ENCODE measurements around the gene FAM177B.
A peak's percentile ranks its signal among the peaks of the same experiment; 100 is the strongest.
"Not testable (repeated sequence)": the region's sequence is repeated elsewhere in the genome, so short reads cannot be mapped to it uniquely, and the experiment has no call there.

FAM177B gene

DNA sequence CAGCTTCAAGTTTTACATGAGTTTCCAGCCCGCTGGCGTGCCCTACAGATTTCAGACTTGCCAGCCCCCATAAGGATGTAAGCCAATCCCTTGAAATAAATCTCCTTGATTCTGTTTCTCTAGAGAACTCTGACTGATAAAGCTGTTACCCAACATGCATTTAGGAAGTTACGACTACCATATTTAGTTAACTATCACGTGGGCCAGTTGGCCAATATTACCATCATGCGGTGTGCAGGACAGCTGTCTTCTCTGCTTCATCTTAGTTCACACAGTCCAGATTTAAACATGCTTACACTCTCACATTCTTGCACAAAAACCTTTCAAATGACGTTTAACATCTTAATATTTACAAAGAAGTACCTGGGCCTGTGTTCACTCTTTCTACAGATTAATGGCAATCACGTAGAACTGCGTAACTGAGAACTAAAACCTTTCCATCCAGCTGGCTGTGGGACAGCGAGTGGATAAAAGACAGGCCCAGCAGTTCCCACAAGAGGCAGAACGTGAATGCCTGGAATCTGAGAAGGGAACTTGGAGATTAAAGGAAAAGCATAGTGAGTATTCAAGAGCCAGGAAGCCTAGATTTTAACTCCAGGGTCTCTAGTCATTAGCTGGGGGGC, 20.8 kb downstream of the FAM177B start:
- H3K4me1 Mint-ChIP-seq, result peaks cover 11 to 36% of the 10 kb centered on the region in 2 donors
- H3K27me3 Mint-ChIP-seq, result no peaks in the 10 kb centered on the region
- H3K9me3 Mint-ChIP-seq, result peaks cover 0 to 1% of the 10 kb centered on the region in 2 donors
- no peak overlapping the region for H3K27ac Mint-ChIP-seq
- no peak overlapping the region for H3K4me3 Mint-ChIP-seq
- peaks cover 0 to 5% of the 10 kb centered on the region in 2 donors for H3K36me3 Mint-ChIP-seq
- ATAC-seq (replicated peaks) (no peak), DNase-seq (no peak)

GRCh38 chr1:222759451-222760035, 22.5 kb downstream of the FAM177B start:
- Mint-ChIP-seq H3K27me3 (no peaks in the 10 kb centered on the region), H3K27ac (no peak overlapping the region), H3K36me3 (peaks cover 5 to 10% of the 10 kb centered on the region in 2 donors), H3K9me3 (peaks cover 0 to 5% of the 10 kb centered on the region in 2 donors), H3K4me3 (no peak overlapping the region), H3K4me1 (peaks cover 6 to 27% of the 10 kb centered on the region in 2 donors)
- ATAC-seq (replicated peaks) (no peak), DNase-seq (no peak)

DNA sequence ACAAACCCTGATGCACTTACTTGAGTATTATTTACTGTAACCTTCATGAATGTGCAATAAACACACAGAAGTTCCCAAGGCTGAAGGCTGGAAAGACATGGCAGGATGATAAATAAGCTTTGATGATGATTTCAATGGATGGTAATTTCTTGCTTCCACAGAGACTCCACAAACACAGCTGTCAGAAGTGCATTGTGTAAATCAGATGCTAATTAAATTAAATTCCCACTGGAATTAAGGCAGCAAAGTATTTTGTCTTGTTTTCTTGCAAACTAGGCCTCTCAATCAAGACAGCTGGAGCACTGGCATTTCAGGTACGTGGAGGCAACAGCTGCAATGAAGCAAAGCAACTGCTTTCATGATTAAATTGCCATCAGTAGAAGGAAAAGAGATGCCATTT, 24.1 kb downstream of the FAM177B start:
- DNase-seq (no peak), ATAC-seq (replicated peaks) (no peak)
- H3K27me3 Mint-ChIP-seq, result no peaks in the 10 kb centered on the region
- H3K9me3 Mint-ChIP-seq, result peaks cover 0 to 9% of the 10 kb centered on the region in 2 donors
- no peak overlapping the region for H3K27ac Mint-ChIP-seq
- H3K36me3 Mint-ChIP-seq, result peaks cover 7 to 14% of the 10 kb centered on the region in 2 donors
- peaks cover 4 to 12% of the 10 kb centered on the region in 2 donors for H3K4me1 Mint-ChIP-seq
- H3K4me3 Mint-ChIP-seq, result no peak overlapping the region

DNA sequence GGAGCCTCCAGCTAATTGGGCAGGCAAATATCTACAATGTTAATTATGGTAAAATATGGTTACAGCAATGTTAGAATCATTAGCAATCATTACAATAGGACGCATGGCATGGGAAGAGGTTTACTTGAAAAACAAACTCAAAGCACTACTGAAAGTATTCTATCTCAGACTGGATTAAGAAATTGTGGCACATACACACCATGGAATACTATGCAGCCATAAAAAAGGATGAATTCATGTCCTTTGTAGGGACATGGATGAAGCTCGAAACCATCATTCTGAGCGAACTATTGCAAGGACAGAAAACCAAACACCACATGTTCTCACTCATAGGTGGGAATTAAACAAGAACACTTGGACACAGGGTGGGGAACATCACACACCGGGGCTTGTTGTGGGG, 25.2 kb downstream of the FAM177B start:
- H3K27ac Mint-ChIP-seq; H3K9me3 Mint-ChIP-seq; H3K27me3 Mint-ChIP-seq; DNase-seq; ATAC-seq (replicated peaks); H3K4me3 Mint-ChIP-seq: not testable (repeated sequence)
- H3K36me3 Mint-ChIP-seq, result peaks cover 7 to 14% of the 10 kb centered on the region in 2 donors
- peaks cover 7 to 13% of the 10 kb centered on the region in 2 donors for H3K4me1 Mint-ChIP-seq

GRCh38 chr1:222767152-222767571, 30.2 kb downstream of the FAM177B start:
- Mint-ChIP-seq H3K4me1 (peaks cover 20 to 38% of the 10 kb centered on the region in 2 donors), H3K9me3 (peaks cover 0 to 18% of the 10 kb centered on the region in 2 donors), H3K27me3 (no peaks in the 10 kb centered on the region), H3K36me3 (peaks cover 12 to 20% of the 10 kb centered on the region in 2 donors), H3K4me3 (no peak overlapping the region), H3K27ac (peak overlapping the region; percentile 31)
- no peak for DNase-seq
- ATAC-seq (replicated peaks), result peak; percentile 78 to 80

DNA sequence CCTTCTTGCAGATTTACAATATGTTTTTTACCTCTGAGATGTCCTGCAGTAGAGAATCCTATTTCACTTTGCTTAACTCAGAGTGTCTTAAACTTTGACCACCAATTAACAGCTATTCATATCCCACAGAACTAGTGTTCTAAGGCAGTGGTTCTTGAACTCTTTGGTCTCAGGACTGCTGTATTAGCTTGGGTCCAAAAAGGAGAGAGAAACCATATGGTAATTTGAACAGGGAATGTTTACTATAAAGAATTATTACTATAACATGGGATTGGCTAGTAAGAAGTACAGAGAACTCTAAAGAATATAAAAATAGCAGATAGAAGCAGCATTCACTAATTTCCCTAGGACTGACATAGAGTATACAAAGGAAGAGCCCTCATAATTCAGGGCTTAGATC, 31.6 kb downstream of the FAM177B start:
- H3K27me3 Mint-ChIP-seq, result no peaks in the 10 kb centered on the region
- no peak for ATAC-seq (replicated peaks)
- peak overlapping the region; percentile 51 for H3K27ac Mint-ChIP-seq
- H3K4me1 Mint-ChIP-seq, result peaks cover 28 to 52% of the 10 kb centered on the region in 2 donors
- H3K4me3 Mint-ChIP-seq, result no peak overlapping the region
- H3K9me3 Mint-ChIP-seq, result peaks cover 0 to 18% of the 10 kb centered on the region in 2 donors
- peaks cover 12 to 20% of the 10 kb centered on the region in 2 donors for H3K36me3 Mint-ChIP-seq
- no peak for DNase-seq

DNA sequence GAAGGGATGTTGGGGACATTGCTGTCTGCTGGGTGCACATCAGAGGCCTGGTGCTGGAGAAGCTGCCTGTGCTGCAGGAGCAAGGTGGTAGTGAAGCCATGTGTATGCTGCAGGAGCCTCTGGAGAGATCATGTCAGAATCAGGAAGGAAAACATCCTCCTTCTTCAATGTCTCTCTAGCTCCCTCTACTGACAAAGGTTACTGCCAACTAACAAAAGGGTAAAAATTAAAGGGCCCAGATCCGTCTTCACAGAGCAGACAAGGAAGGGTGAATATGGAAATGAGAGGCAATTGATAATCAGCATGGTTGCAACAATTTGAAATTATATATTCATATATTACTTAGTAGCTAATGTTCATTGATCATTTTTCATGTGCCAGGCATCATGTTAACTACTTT, 32.2 kb downstream of the FAM177B start:
- Mint-ChIP-seq H3K36me3 (peaks cover 11 to 19% of the 10 kb centered on the region in 2 donors), H3K4me1 (peaks cover 28 to 53% of the 10 kb centered on the region in 2 donors), H3K27ac (no peak overlapping the region), H3K27me3 (no peaks in the 10 kb centered on the region), H3K4me3 (no peak overlapping the region), H3K9me3 (peaks cover 0 to 18% of the 10 kb centered on the region in 2 donors)
- ATAC-seq (replicated peaks) (no peak), DNase-seq (no peak)

DNA sequence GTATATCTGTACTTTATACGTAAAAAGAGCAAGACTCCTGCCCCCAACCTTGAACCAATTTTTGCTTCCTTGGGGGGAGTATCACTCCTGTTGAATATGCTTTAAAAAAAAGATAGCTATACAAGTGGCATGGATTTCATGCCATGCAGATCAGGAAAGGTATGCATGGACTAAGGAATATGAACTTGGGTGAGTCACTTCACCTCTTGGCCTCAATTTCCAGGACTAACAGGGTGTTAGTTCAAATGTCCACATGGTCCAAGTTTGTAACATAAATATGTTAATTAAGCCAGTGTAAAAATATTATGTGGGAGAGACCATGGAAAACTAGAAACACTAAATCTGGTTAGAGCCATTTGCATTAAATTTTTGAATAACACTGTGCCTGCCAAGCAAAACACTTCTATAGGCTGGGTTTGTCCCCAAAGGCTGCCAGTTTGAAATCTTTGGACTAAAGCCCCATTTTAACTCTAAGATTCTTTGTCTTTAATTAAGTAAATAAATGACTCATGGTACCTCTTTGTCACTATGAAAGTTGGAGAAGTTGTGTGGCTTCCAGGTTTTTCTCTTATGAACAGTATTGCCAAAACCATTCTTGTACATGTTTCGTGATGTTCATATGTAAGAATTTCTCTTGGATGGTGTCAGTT, 33.1 kb downstream of the FAM177B start:
- Mint-ChIP-seq H3K4me3 (no peak overlapping the region), H3K36me3 (peaks cover 8 to 14% of the 10 kb centered on the region in 2 donors), H3K27me3 (no peaks in the 10 kb centered on the region), H3K27ac (no peak overlapping the region), H3K4me1 (peaks cover 29 to 61% of the 10 kb centered on the region in 2 donors), H3K9me3 (peaks cover 4 to 15% of the 10 kb centered on the region in 2 donors)
- DNase-seq (no peak), ATAC-seq (replicated peaks) (no peak)

GRCh38 chr1:222772996-222773379, 36.0 kb downstream of the FAM177B start:
- H3K27me3 Mint-ChIP-seq, result no peaks in the 10 kb centered on the region
- peaks cover 7 to 12% of the 10 kb centered on the region in 2 donors for H3K36me3 Mint-ChIP-seq
- H3K27ac Mint-ChIP-seq, result peak overlapping the region; percentile 95
- H3K4me3 Mint-ChIP-seq, result peak overlapping the region in 1 of 2 donors; percentile 69
- peaks cover 4 to 13% of the 10 kb centered on the region in 2 donors for H3K9me3 Mint-ChIP-seq
- peaks cover 20 to 56% of the 10 kb centered on the region in 2 donors for H3K4me1 Mint-ChIP-seq
- ATAC-seq (replicated peaks), result peak; percentile 87 to 91
- peak; percentile 69 for DNase-seq

- Mint-ChIP-seq H3K27me3 (no peaks in the 10 kb centered on the region), H3K9me3 (peaks cover 4 to 7% of the 10 kb centered on the region in 2 donors), H3K4me3 (no peak overlapping the region), H3K36me3 (peaks cover 0 to 1% of the 10 kb centered on the region in 2 donors), H3K27ac (no peak overlapping the region), H3K4me1 (peaks cover 12 to 35% of the 10 kb centered on the region in 2 donors)
- DNase-seq (no peak), ATAC-seq (replicated peaks) (no peak)
Measured at GRCh38 chr1:222777463-222777862, 40.5 kb downstream of the FAM177B start.

- no peak overlapping the region for H3K27ac Mint-ChIP-seq
- peaks cover 0 to 1% of the 10 kb centered on the region in 2 donors for H3K36me3 Mint-ChIP-seq
- DNase-seq (no peak), ATAC-seq (replicated peaks) (no peak)
- no peaks in the 10 kb centered on the region for H3K27me3 Mint-ChIP-seq
- H3K4me1 Mint-ChIP-seq, result peaks cover 10 to 30% of the 10 kb centered on the region in 2 donors
- H3K9me3 Mint-ChIP-seq, result peaks cover 4 to 7% of the 10 kb centered on the region in 2 donors
- no peak overlapping the region for H3K4me3 Mint-ChIP-seq
Measured at GRCh38 chr1:222777977-222778376, 41.0 kb downstream of the FAM177B start.

DNA sequence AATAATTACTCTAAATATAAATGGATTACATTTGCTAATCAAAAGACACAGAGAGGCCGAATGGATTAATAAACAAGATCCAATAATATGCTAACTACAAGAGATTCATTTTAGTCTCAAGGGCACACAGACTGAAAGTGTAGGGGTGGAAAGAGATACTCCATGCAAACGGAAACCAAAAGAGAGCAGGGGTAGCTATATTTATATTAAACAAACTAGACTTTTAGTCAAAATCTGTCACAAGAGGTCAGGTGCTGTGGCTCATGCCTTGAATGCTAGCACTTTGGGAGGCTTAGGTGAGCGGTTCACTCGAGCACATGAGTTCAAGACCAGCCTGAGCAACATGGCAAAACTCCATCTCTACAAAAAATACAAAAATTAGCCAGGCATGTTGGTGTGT, 44.2 kb downstream of the FAM177B start:
- H3K4me1 Mint-ChIP-seq, result peaks cover 13 to 36% of the 10 kb centered on the region in 2 donors
- ATAC-seq (replicated peaks) (no peak), DNase-seq (no peak)
- H3K27me3 Mint-ChIP-seq, result no peaks in the 10 kb centered on the region
- no peak overlapping the region for H3K4me3 Mint-ChIP-seq
- no peak overlapping the region for H3K27ac Mint-ChIP-seq
- H3K36me3 Mint-ChIP-seq, result no peaks in the 10 kb centered on the region
- peaks cover 0 to 5% of the 10 kb centered on the region in 2 donors for H3K9me3 Mint-ChIP-seq

- no peak for ATAC-seq (replicated peaks)
- H3K27ac Mint-ChIP-seq, result no peak overlapping the region
- DNase-seq, result no peak
- H3K36me3 Mint-ChIP-seq, result no peaks in the 10 kb centered on the region
- no peak overlapping the region for H3K4me3 Mint-ChIP-seq
- H3K27me3 Mint-ChIP-seq, result no peaks in the 10 kb centered on the region
- H3K9me3 Mint-ChIP-seq, result peaks cover 0 to 5% of the 10 kb centered on the region in 2 donors
- peaks cover 25 to 45% of the 10 kb centered on the region in 2 donors for H3K4me1 Mint-ChIP-seq
Measured at GRCh38 chr1:222783051-222783450, 46.0 kb downstream of the FAM177B start.

- Mint-ChIP-seq H3K4me1 (peaks cover 32 to 56% of the 10 kb centered on the region in 2 donors), H3K27me3 (no peaks in the 10 kb centered on the region), H3K4me3 (no peak overlapping the region), H3K36me3 (peaks cover under 1 to 2% of the 10 kb centered on the region in 2 donors), H3K27ac (no peak overlapping the region), H3K9me3 (peaks cover 5 to 9% of the 10 kb centered on the region in 2 donors)
- no peak for DNase-seq
- no peak for ATAC-seq (replicated peaks)
Measured at GRCh38 chr1:222784371-222784770, 47.4 kb downstream of the FAM177B start.

Data from stimulated activated naive B cell treated with anti-CD40 and anti-IgM and Interleukin-4, amounts not matched to agents 10 μg/mL and 1 μg/mL and 100 μg/mL, for 72 hours (primary cell).